Stimulated activated CD4-positive, alpha-beta T cell treated with anti-CD3 and anti-CD28 coated beads, Interleukin-12 subunit alpha, Interleukin-12 subunit beta, amount 100 ng/mL, for 48 hours (primary cell): ENCODE data around the gene GABBR2.
"Not testable (repeated sequence)": the region's sequence is repeated elsewhere in the genome, so short reads cannot be mapped to it uniquely, and the experiment has no call there.

Experiments
- DNase-seq, 3 donors: peaks; one replicate each; pipeline ENCODE4 v3.0.0-alpha.2; 2020; ENCODE audit warnings: low read depth in 2 of 3, low spot score in 1 of 3

Gene GABBR2

GRCh38 chr9:98485706-98486105 lies 223.0 kb downstream of the GABBR2 start:
- no peak for DNase-seq

- no peak for DNase-seq
Measured at GRCh38 chr9:98484162-98484561, 224.6 kb downstream of the GABBR2 start.

GRCh38 chr9:98482226-98482625 lies 226.5 kb downstream of the GABBR2 start:
- DNase-seq, result no peak

- no peak for DNase-seq
Measured at GRCh38 chr9:98481676-98482075, 227.1 kb downstream of the GABBR2 start.

- no peak for DNase-seq
Measured at GRCh38 chr9:98479967-98480847, 228.5 kb downstream of the GABBR2 start.

- DNase-seq, result no peak
Measured at GRCh38 chr9:98479449-98479848, 229.3 kb downstream of the GABBR2 start.

- DNase-seq, result no peak
Measured at GRCh38 chr9:98477884-98478283, 230.9 kb downstream of the GABBR2 start.

- no peak for DNase-seq
Measured at GRCh38 chr9:98472216-98472615, 236.5 kb downstream of the GABBR2 start.

GRCh38 chr9:98471185-98471584 lies 237.6 kb downstream of the GABBR2 start:
- DNase-seq, result no peak

- DNase-seq, result no peak
Measured at GRCh38 chr9:98468567-98469239, 240.0 kb downstream of the GABBR2 start.

GRCh38 chr9:98465799-98466198 lies 242.9 kb downstream of the GABBR2 start:
- DNase-seq, result no peak

GRCh38 chr9:98464156-98464690 lies 244.5 kb downstream of the GABBR2 start:
- not testable (repeated sequence) for DNase-seq

GRCh38 chr9:98462310-98462709 lies 246.4 kb downstream of the GABBR2 start:
- no peak for DNase-seq

- no peak for DNase-seq
Measured at GRCh38 chr9:98460704-98461103, 248.0 kb downstream of the GABBR2 start.

GRCh38 chr9:98457726-98458370 lies 250.9 kb downstream of the GABBR2 start:
- no peak for DNase-seq

GRCh38 chr9:98456156-98456613 lies 252.6 kb downstream of the GABBR2 start:
- DNase-seq, result no peak

- no peak for DNase-seq
Measured at GRCh38 chr9:98455256-98456155, 253.2 kb downstream of the GABBR2 start.

GRCh38 chr9:98453589-98454311 lies 255.0 kb downstream of the GABBR2 start:
- DNase-seq, result no peak

- DNase-seq, result no peak
Measured at GRCh38 chr9:98451576-98451975, 257.2 kb downstream of the GABBR2 start.

- no peak for DNase-seq
Measured at GRCh38 chr9:98450496-98450895, 258.2 kb downstream of the GABBR2 start.
